ENCODE measurements around the gene PTPRM.
"Not testable (repeated sequence)": the region's sequence is repeated elsewhere in the genome, so short reads cannot be mapped to it uniquely, and the experiment has no call there.

Gene PTPRM

DNA sequence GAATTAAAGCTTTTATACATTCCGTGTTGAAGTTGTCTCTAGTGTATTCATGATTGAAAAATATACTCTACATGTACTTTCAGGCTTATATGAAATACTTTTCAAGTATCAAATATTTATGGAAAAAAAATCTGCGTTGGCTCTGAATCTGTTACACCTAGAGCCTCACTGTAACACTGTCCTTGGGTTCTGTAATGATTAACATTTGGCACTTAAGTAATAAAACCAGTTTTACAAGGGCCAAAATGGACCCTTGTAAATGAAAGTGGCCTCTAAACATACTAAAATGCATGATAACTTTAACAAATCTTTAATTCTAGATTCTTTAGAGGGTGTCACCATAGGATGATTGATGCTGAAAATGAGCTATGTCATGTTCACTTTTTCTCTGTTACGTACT, 162.8 kb downstream of the PTPRM start:
- DNase-seq: no peak

DNA sequence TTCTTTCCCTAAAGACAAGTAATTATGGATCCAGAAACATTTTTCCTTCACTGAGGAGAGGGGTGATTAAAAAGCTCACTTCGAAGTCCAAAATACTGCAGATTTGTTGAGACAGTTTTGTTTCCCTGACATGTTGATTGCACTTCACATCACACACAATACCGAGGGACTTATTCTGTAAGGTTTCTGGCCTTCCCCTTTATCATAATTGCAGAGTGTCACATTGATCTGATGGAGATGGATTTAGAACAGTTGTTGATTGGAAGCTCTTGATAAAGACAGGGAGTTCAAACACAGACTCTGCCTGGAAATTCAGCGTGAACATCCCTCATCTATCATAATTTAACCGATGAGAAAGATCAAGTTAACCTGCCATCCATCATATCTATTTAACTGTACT, 163.6 kb downstream of the PTPRM start:
- DNase-seq: no peak

DNA sequence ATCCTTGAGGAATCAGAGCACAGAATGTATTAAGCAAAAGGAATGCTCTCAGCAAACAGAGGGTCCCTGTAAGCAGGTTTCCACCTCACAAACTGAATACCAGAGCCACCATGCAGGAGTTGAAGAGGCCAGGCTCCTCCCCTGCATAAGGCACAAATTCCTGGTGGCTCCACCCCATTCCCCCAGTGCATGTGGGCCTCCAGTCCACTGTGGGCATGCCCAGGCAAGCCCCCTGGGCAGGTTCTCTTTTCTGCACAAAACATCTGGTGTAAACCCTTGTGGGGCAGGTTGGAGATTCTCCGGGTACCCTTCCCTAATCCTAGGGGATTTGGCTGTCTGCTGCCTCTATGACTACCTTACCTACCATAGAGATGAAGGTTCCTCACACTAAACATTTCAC, 166.5 kb downstream of the PTPRM start:
- DNase-seq: no peak

DNA sequence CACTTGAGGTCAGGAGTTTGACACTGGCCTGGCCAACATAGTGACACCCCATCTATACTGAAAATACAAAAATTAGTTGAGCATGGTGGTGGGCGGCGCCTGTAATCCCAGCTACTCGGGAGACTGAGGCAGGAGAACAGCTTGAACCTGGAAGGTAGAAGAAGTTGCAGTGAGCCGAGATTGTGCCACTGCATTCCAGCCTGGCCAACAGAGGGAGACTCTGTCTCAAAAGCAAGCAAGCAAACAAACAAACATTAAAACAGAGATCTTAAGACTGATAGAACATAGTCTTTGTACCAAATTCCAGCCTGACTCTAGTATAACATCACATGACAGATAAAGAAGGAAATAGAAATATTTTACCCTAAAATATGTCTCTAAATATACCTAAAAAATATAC, 168.1 kb downstream of the PTPRM start:
- no peak for DNase-seq

DNA sequence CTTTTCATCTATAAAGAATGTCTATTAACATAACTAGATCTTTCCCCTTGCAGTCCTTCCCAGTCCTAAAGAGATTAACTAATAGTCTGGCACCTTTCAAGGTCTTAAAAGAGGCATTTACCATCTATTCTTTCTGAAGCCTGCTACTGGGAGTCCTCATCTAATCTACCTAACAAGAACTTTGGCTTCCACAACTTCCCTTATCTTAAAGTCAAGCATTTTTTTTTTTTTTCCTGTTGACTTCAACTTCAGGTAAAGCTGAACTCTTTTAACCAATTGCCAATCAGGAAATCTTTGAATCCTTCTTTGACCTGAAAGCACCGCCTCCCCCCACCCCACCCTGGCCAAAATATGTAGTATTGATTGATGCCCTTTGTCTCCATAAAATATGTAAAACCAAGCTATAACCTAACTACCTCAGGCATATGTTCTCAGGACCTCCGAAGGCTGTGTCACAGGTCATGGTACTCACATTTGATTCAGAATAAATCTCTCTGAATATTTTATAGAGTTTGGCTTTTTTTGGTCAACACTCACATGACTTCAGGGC, 168.6 kb downstream of the PTPRM start:
- no peak for DNase-seq

DNA sequence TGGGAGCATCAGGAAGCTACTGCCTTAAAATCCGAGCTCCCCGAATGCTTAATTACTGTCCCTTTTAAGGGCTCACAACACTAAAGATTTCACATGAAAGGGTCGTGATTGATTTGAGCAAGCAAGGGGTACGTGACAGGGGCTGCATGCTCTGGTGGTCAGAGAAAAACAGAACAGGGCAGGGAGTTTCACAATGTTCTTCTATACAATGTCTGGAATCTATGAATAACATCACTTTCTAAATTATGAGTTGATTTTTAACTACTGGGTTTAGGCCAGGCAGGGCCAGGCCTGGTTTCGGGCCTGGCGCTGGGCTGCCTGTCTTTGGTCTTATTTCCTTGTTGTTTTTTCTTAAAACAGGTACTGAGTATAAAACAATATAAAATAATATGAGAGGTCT, 169.4 kb downstream of the PTPRM start:
- DNase-seq: not testable (repeated sequence)

DNA sequence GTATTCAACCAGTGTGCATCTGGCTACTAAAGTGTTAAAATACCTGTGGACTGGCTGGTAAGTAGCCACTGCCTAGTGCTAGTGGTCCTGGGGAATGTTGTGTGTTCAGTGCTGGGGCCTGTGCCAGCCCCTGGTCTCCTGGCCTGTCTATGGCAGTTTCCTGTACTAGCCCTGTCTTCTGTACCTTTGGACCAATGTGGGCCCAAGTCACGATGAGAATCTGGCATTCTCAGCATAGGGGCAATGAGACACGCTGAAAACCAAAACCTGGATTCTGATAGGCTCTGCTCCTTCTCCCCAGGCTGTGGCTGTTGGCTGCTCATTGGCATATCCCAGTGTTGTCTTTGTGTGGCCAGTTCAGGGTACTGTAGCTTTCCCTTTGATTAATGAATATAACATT, 170.4 kb downstream of the PTPRM start:
- DNase-seq: no peak

DNA sequence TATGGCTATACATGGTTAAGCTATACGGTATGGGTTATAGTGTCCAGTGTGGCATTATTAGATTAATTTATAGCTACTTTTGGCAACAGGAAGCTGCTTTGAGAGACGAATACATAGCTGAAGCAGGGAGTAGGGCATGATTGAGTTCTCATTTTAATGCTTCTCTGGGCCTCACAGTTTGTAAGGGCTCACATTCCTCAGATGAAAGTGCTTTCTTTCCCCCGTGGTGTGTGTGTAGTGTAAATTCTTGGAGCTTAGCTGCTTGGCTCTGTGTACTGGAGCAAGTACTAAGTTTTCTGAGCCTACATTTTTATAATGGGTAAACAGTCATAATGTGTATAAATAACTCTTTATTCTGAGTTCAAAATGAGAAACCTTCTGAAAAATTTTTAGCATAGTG, 173.7 kb downstream of the PTPRM start:
- DNase-seq: no peak

DNA sequence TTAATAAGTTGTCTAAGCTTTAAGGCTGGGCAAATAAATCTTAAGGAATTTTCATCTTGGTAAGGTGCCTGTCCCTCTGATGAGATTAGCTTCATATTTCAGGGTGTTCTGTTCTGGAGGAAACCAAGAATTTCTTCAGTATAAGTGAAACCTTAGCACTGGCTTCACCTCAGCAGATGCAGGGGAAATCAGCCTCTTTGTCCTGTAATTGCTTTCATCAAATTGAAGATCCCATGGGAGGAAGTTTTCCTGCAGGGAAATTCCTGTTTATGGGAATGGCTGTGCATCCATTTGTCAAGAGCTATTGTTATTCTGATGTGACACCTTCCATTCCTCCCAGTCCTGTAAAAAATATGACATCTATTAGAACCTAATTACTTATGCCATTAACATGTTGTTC, 174.5 kb downstream of the PTPRM start:
- no peak for DNase-seq

DNA sequence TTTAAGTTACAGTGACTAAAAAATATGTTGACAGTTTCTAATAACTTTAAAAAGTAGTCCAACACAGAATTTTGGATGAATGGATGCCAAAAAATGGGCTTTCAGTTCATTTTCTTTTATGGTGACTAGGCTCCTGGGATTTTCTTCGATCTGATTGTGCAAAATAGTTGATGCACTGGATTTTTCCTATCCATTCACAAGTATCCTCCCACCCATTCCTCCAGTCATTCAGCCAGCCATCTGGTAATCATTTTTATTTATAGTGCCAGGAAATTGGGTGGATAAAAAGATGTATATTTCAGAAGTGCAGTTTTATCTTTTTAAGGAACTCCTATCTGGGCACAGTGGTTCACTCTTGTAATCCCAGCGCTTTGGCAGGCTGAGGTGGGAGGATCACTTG, 175.1 kb downstream of the PTPRM start:
- DNase-seq: no peak

DNA sequence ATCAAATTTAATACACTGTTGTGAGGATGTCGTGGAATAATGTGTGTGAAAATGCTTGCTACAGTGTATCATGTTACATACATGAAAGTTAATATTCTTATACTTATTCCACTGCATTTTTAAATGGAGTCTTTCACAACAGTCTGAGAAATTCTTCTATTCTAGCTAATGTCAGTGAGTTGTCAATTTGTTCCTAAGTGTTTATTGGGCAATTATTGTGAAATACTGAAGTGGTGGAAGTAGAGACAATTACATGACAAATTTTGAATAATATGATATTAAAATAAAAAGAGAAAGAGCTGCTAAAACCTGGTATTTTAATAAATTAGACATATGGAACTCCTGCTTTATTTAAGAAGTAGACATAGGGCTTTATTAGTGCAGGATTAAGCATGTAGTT, 176.1 kb downstream of the PTPRM start:
- DNase-seq: no peak

DNA sequence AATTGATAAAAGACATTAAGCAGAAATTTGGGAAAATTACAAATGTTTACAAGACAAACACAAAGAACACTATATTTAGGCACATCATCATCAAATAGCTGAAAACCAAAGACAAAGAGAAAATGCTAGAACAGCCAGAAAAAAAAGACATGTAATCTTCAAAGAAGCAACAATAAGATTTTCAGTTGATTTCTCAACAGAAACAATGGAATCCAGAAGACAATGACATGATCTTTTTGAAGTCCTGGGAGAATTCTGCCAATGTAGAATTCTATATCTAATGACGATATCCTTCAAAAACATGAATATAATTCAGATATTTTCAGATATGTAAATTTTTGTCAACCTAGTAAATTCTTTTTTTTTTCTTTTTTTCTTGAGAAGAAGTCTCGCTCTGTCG, 179.0 kb downstream of the PTPRM start:
- DNase-seq: no peak

DNA sequence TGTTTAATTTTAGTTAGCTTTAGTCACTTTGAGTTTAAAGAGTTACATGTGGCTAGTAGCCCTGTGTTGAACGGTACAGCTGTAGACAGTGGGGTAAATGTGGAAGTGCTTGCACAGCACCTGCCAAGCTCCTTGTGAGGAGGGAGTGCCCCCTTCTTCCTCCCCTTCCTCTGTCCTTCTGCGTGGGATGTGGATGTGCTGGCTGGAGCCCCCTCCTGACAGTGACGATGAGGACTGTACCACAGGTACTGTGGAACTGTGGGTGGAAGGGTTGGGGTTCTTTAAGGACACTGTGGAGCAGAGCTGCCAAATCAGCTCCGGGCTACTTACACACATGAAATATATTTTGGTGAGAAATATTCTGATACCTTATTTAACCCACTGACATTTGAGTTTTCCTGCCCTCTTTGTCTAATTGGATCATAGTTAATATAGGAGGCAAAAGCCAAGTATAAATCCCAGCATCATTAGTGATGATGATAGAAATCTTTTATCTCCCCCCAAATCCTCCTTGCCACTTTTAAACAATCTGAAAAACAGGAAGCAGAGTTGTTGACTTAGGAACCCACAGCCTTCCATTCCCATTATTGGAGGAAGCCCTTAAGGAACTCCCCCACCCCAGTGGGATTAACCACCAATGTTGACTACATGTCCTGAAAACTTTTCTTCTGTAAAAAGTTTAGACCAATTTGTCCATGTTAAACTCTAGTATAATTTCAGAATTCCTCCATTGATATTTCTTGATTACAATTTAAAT, 181.3 kb downstream of the PTPRM start:
- no peak for DNase-seq

DNA sequence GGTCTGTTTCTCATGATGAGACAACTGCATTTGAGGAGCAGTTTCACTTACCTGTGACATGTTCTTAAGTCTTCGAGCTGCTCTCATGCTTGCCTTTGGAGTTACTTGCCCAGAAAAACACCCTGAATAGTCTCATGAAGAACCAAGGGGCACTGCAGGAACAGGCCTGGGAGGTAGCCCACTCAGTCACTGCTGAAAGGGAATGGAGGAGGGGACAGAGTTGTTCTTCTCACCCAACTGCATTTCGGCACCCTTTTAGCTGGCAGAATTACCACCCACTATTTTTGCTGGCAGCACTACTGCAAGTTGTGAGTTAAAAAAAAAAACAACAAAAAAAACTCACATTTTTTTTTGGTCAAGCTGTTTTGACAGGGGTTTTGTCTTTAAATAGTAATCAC, 181.9 kb downstream of the PTPRM start:
- no peak for DNase-seq

DNA sequence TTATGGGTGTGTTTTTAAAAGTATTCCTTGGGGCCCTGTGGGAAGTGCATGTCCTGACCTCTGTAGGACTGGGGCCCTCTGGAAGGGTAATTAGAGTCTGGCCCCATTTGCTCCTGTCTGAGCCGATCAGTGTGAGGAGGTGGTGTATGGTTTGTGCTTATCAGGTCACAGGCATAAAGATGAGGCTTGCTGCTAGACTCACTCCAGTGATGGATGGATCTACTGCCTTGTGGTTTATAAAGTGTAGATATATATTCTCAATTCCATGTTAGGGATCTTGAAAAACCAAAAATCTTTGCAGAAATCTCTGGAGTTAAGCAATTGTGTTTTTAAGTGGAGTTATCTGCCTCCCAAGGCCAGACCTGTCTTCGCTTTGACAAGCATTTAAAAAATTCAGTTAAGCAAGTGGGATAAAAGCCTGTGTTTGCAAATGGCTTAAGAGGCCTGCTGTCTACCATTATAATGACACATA, 182.4 kb downstream of the PTPRM start:
- no peak for DNase-seq

DNA sequence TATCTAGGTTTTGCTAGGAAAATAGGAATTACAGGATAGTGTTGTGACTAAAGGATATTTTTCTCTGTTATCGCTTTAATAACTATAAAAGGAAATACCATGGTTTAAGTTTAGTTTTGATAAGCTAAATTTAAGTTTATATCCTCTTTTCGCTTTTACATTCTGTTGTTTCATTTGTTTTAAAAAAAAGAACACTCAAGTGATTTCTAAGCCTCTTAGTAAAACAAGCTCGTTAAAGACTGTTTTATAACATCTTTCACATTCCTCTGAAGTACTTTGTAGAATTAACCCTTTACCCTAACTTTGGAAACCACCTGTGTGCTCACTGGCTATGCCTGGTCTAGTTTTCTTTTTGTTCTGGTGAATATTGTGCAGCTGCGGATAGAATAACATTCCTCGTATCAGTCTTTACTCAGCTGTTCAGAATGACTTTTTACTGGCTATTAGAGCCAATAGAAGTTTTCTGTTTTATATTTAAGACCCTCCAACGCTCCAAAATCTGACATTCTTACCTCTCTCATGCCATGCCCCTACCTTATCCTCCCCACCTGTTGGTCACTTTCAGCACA, 183.1 kb downstream of the PTPRM start:
- DNase-seq: peak in 1 of 2 experiments; percentile 3

DNA sequence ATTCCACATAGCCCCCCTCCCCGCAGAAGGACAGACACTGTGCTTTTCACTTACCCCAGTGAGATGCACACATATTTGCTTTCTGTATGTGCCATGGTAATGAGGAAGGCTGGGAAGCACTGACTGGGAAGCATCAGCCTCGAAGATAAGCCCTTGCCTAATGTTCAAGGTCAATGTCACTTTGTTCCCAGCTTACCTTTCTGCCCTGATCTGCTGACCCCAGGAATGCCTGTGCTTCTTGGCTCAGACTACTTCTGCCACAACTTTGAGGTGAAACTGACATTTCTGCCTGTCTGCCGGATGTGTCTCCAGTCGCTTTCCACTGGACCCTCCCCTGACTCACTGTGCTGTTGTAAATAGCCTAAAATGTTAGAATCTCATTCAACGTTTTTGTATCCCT, 183.8 kb downstream of the PTPRM start:
- no peak for DNase-seq

DNA sequence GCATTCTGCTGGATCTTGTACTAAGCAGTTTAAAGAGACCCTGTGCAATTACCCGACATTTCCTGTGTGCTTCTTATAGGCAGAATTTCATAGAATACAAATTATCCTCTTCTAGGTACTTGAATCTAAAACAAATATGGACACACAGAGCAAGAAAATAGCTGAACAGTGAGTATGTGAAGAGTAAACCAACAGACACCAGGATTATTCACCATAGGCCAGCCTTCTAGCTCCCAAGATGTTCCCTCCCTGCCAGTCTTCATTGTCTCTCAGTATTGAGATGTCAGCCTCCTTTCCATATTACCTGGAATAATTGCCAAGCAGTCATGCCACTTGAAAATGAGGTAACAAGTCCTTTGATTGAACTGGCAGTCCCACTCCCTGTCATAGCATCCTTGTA, 187.1 kb downstream of the PTPRM start:
- no peak for DNase-seq

DNA sequence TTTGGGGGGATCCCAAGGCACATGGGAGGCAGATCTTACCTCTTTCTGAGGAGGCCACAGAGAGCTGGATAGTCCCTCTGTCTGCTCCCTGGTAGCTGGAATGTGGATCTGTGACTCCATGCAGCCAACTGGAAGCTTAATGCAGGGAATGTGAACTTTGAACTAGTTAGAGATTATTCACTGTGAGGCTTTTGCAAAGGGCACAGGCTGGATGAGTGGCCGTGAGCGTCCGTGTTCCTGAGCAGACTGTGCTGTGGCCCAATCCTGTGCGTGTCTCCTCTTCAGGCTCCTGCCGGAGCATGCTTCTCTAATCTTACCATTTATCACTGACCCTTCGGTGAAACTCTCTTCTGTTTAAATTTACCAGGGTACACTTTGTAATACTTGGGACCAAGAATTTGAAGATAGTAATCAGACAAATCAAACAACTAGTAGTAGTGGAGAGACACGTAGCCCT, 187.6 kb downstream of the PTPRM start:
- DNase-seq: no peak

DNA sequence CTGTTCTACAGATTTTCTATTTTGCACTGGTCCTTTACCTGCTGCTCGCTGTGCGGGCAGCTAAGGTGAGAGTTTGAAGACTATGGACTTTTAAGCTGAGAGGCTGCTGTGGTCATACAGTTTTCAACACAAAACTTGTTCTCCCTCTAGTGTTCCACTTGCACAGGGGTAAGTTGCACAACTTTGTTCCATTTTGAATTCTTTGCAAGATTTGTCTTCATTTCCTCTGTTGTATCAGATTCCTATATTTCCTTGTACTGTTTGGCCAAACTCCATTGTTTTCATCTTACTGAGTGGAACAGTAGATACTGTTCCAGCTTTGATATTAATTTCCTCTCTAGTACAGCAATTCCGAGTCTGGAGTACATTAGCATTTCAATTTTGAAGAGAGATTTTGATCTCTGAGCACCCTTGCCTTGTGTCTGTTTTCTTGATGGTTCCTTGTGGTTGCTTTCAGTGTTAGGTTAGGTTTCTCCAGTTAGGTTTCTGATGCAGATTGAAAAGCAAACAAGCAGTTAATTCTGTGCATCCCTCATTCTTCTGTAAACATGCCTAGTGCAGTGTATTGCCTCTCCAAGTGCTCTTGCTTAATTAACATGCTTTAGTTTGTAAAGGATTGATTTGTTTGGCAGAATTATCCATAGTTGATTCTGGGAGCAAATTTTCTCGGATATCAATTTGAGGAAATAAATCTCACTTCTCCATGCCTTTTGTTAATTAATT, 188.8 kb downstream of the PTPRM start:
- DNase-seq: no peak

DNA sequence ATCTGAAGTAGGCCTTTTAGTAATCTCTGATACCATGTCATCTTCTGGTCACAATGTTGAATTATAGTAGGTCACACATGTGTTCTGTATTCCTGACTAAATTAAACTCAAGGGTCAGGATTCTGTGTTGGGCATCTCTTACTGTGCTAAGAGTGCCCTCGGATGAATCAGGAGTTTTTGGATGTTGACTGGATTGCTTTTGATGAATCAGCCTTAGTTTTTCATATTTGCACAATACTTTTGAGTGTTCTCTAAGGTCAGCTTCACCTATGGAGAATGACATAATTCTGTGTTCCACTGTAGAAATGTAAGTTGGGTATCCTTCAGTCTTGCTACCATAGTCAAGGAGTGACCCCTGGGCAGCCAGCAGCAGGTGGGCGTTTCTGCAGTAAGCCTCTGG, 190.1 kb downstream of the PTPRM start:
- no peak for DNase-seq

DNA sequence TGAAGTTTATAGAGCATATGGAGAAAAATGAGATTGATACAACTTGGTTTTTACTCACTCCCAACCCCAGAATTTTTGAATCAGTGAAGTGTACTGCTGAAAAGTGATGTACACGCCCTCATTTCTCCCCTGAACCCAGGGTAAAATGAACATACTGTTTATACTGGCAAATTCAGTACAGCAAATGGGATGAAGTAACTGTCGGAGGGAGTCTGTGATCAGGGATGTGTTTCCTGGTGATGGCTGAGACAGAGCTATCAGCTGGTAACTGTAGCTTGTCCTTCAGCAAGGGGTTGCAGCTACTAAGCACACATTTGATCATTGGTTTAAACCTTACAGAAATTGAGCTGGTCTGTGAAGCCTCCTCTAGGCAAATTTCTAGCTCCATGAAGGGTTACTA, 191.6 kb downstream of the PTPRM start:
- DNase-seq: no peak

DNA sequence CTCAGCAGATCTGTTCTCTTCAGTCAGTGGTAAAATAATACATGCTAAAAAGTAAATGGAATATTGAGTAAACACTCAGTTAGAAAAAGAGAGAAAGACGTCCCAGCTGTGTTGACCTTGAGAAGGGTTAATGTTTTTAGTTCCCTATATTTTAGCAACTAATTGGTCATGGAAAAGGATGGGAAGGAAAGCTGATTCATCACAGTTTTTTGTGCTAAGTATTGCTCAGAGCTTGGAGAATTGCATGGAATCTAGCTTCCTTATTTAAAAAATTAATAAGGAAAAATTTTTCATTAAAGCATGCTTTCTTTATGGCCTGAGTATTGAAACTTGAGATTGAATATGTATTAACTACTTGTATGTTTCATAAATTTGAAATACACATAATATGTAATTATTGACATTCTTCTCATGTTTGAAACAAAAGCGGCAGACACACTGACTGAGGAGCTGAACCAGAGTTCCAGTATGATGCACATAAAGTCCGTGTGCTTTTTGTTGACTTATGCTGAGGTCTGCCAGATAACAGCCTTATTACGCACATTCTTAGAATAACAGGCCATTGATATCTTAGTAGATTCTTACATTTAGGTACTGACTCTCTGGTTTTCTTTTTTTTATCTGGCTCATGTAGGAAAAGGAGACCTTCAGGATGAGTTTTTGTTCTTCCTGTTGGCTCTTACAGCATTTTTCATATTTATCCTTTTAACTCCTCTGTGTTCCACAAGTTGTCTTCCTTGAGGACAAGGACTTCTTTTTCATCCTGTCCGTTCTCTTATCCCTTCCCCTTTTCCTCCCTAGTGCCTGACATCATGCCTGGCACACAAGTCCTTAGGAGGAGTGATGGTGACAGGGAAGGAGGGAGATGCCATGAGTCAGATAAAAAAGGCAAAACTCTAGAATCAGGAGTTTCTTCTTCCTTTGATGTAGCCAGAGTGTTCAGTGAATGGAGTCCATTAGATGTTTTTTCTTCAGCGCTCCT, 194.1 kb downstream of the PTPRM start:
- DNase-seq: peak in 1 of 2 experiments; percentile 8

All from SHP77 (cell line).